Measurements from ENCODE around the gene KIT.

The KIT gene

GRCh38 chr4:54746218-54746617 is 88.5 kb downstream of the KIT start:
- no peak for DNase-seq

- no peak for DNase-seq
Observed at GRCh38 chr4:54750341-54750740, 92.6 kb downstream of the KIT start.

- DNase-seq = no peak
Observed at GRCh38 chr4:54754394-54754793, 96.6 kb downstream of the KIT start.

GRCh38 chr4:54764476-54764875 is 106.7 kb downstream of the KIT start:
- DNase-seq = no peak

- DNase-seq = no peak
Observed at GRCh38 chr4:54767376-54767775, 109.6 kb downstream of the KIT start.

- no peak for DNase-seq
Observed at GRCh38 chr4:54773022-54773421, 115.3 kb downstream of the KIT start.

- DNase-seq = no peak
Observed at GRCh38 chr4:54779036-54779435, 121.3 kb downstream of the KIT start.

- no peak for DNase-seq
Observed at GRCh38 chr4:54779476-54780148, 121.9 kb downstream of the KIT start.

GRCh38 chr4:54780149-54780495 is 122.4 kb downstream of the KIT start:
- DNase-seq = no peak

GRCh38 chr4:54781756-54782155 is 124.0 kb downstream of the KIT start:
- no peak for DNase-seq

- DNase-seq = no peak
Observed at GRCh38 chr4:54783402-54784110, 125.8 kb downstream of the KIT start.

- peak; percentile 60 for DNase-seq
Observed at GRCh38 chr4:54784161-54784671, 126.5 kb downstream of the KIT start.
